ENCODE results near the gene SIPA1L3.

The SIPA1L3 gene

GRCh38 chr19:38165335-38165734 lies 258.3 kb downstream of the SIPA1L3 start (continued):
- TF ChIP-seq POU6F1 (CRISPR knock-in tag; IDR thresholded peaks at IDR 0.05; ENCODE audit: borderline replicate concordance, low read depth) = no peak

- no peak for ATAC-seq
- TF ChIP-seq ZNF8 (CRISPR knock-in tag; IDR thresholded peaks at IDR 0.05) = no peak
- TF ChIP-seq TCF4 (CRISPR knock-in tag; IDR thresholded peaks at IDR 0.05; ENCODE audit: borderline replicate concordance) = no peak
- no peak for TF ChIP-seq PPARA (CRISPR knock-in tag; IDR thresholded peaks at IDR 0.05; ENCODE audit: borderline replicate concordance)
- TF ChIP-seq ESRRG (CRISPR knock-in tag; IDR thresholded peaks at IDR 0.05) = no peak
Observed at GRCh38 chr19:38168637-38169036, 261.6 kb downstream of the SIPA1L3 start.

- no peak for ATAC-seq
- TF ChIP-seq OSR1 (CRISPR knock-in tag; IDR thresholded peaks at IDR 0.05) (no peak), RARB (CRISPR knock-in tag; IDR thresholded peaks at IDR 0.05) (no peak), ISL1 (CRISPR knock-in tag; IDR thresholded peaks at IDR 0.05) (no peak), BACH2 (CRISPR knock-in tag; IDR thresholded peaks at IDR 0.05; ENCODE audit: borderline replicate concordance) (no peak), POU6F1 (CRISPR knock-in tag; IDR thresholded peaks at IDR 0.05; ENCODE audit: borderline replicate concordance, low read depth) (no peak), CSDC2 (CRISPR knock-in tag; IDR thresholded peaks at IDR 0.05) (no peak), ZNF565 (CRISPR knock-in tag; conservative IDR thresholded peaks at IDR 0.05; ENCODE audit: low read depth) (no peak), GLIS3 (CRISPR knock-in tag; IDR thresholded peaks at IDR 0.05) (no peak), ZFP30 (CRISPR knock-in tag; IDR thresholded peaks at IDR 0.05) (no peak), CSRNP3 (CRISPR knock-in tag; IDR thresholded peaks at IDR 0.05) (no peak), CREB5 (CRISPR knock-in tag; IDR thresholded peaks at IDR 0.05; ENCODE audit: low read depth) (no peak), PPARA (CRISPR knock-in tag; IDR thresholded peaks at IDR 0.05; ENCODE audit: borderline replicate concordance) (no peak), ZC3H10 (CRISPR knock-in tag; IDR thresholded peaks at IDR 0.05) (no peak), PATZ1 (CRISPR knock-in tag; IDR thresholded peaks at IDR 0.05; ENCODE audit: borderline replicate concordance) (no peak), ZNF8 (CRISPR knock-in tag; IDR thresholded peaks at IDR 0.05) (no peak), ZFP3 (CRISPR knock-in tag; IDR thresholded peaks at IDR 0.05) (no peak), TOX (CRISPR knock-in tag; IDR thresholded peaks at IDR 0.05; ENCODE audit: borderline replicate concordance) (no peak), SNAI2 (CRISPR knock-in tag; IDR thresholded peaks at IDR 0.05) (no peak), ZNF70 (CRISPR knock-in tag; IDR thresholded peaks at IDR 0.05) (no peak)
Observed at GRCh38 chr19:38170334-38170733, 263.3 kb downstream of the SIPA1L3 start.

GRCh38 chr19:38172001-38172400 lies 265.0 kb downstream of the SIPA1L3 start:
- TF ChIP-seq CSDC2 (CRISPR knock-in tag; IDR thresholded peaks at IDR 0.05) (no peak), ISL1 (CRISPR knock-in tag; IDR thresholded peaks at IDR 0.05) (no peak), SNAI2 (CRISPR knock-in tag; IDR thresholded peaks at IDR 0.05) (no peak), ZNF565 (CRISPR knock-in tag; conservative IDR thresholded peaks at IDR 0.05; ENCODE audit: low read depth) (no peak), POU6F1 (CRISPR knock-in tag; IDR thresholded peaks at IDR 0.05; ENCODE audit: borderline replicate concordance, low read depth) (no peak), ESRRG (CRISPR knock-in tag; IDR thresholded peaks at IDR 0.05) (no peak), TSHZ2 (CRISPR knock-in tag; IDR thresholded peaks at IDR 0.05) (no peak)
- ATAC-seq = no peak
